GM12872 (cell line): Measurements from ENCODE around the gene PTPA.

ENCODE experiments used
- CTCF ChIP-seq: IDR thresholded peaks from 3 replicates; pipeline ENCODE4 v1.5.1; 2011; ENCODE audit warnings: low read depth, mild to moderate bottlenecking, low read length, moderate library complexity; ENCODE audit not compliant: insufficient read depth

Gene PTPA

GRCh38 chr9:129110740-129111527 lies at the start of gene PTPA, which contains the start of gene CRAT:
PTPA (plus strand) TSS chr9:129111415; CDS start chr9:129111601, 186 bp downstream.
CRAT (minus strand) TSS chr9:129110793; CDS start chr9:129110509, 284 bp downstream.
- no peak for TF ChIP-seq CTCF

- TF ChIP-seq CTCF = no peak
Observed at GRCh38 chr9:129063061-129063460, 48.2 kb upstream of the PTPA start.

- TF ChIP-seq CTCF = no peak
Observed at GRCh38 chr9:129064499-129064908, 46.7 kb upstream of the PTPA start.

GRCh38 chr9:129068110-129068509 lies 43.1 kb upstream of the PTPA start:
- no peak for TF ChIP-seq CTCF

- TF ChIP-seq CTCF = no peak
Observed at GRCh38 chr9:129068990-129069861, 42.0 kb upstream of the PTPA start.

- TF ChIP-seq CTCF = no peak
Observed at GRCh38 chr9:129069862-129070641, 41.2 kb upstream of the PTPA start.
